HL-60 (cell line): ENCODE data around the gene RILP.
A peak's percentile ranks its signal among the peaks of the same experiment; 100 is the strongest.

Experiments
- DNase-seq, 2 experiments: peaks; one replicate each; pipeline ENCODE4 v3.0.0-alpha.2; 2010 to 2020; ENCODE audit warnings: low read depth in 1 of 2, low spot score in 1 of 2
- H3K27ac ChIP-seq: fragments of 250-450 bp; sonication (Bioruptor Pico); replicated peaks from 2 replicates; pipeline ENCODE4 v1.5.1; 2020; ENCODE audit warnings: mild to moderate bottlenecking, moderate library complexity
- H3K27me3 ChIP-seq: fragments of 250-450 bp; sonication (Bioruptor Pico); 2 replicates; pipeline ENCODE4 v1.5.1; 2021; ENCODE audit warnings: mild to moderate bottlenecking, moderate library complexity; ENCODE audit not compliant: insufficient read depth, poor library complexity, severe bottlenecking
- H3K4me3 ChIP-seq: replicated peaks from 2 replicates; pipeline ENCODE4 v1.5.1; 2011; ENCODE audit warnings: mild to moderate bottlenecking, control low read depth, low read length; ENCODE audit not compliant: insufficient read depth
- GABPA ChIP-seq: IDR thresholded peaks from 2 replicates; pipeline ENCODE4 v1.6.1; 2012; ENCODE audit warnings: low read depth
- POLR2AphosphoS5 ChIP-seq: IDR thresholded peaks from 2 replicates; pipeline ENCODE4 v1.6.1; 2012; ENCODE audit warnings: low read depth
- SPI1 ChIP-seq: IDR thresholded peaks from 2 replicates; pipeline ENCODE4 v1.6.1; 2012; ENCODE audit warnings: low read depth, mild to moderate bottlenecking, borderline replicate concordance
- TF ChIP-seq, protein P1 (sequence below): IDR thresholded peaks from one replicate; pipeline ENCODE4 v1.5.1; 2011; ENCODE audit warnings: low read length, control low read depth, inconsistent platforms; ENCODE audit not compliant: insufficient read depth
- TF ChIP-seq, protein P2 (sequence below): IDR thresholded peaks from 2 replicates; pipeline ENCODE4 v1.6.1; 2012; ENCODE audit warnings: low read depth; ENCODE audit not compliant: insufficient replicate concordance

RILP gene

DNA sequence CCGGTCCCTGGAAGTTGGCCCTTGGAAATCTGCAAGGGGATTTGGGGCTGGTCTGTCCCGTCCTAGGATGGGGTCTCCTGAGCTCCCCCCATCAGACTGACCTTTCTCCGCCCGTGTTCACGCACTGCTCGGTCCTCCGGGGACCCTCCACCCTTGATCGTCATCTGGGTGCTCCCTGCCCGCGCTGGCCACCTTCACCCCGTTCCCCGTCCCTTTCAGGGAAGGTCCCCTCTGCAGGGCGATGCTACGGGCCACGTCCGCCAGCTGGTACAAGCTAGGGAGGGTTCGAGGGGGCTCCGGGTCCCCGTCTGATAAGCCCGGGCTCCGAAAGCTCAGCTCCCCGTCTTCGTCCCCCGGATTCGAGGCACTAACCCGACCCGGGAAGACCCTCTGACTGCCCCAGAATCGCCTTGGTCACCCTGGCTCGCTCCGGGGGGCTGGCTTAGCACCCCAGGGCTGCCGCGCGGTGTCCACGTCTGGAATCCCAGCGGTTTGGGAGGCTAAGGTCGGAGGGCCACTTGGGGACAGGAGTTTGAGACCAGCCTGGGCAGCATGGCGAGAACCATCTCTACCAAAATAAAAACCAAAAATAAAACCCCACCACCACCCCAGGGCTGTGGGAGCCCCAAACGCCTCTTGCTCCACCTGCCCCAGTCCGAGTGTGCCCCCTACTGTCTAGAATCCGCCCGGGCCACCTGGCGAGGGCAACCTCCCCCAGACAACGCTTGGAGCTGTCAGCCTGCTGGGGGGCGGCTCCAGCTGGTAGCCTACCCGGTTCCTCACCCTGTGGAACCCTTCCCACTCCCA lies 20.0 kb downstream of the RILP start:
- DNase-seq, result peak in 1 of 2 experiments; percentile 66
- 0 out of 2 replicates have a peak overlapping the region, but pooled peaks have one; percentile 4 for H3K27ac ChIP-seq

DNA sequence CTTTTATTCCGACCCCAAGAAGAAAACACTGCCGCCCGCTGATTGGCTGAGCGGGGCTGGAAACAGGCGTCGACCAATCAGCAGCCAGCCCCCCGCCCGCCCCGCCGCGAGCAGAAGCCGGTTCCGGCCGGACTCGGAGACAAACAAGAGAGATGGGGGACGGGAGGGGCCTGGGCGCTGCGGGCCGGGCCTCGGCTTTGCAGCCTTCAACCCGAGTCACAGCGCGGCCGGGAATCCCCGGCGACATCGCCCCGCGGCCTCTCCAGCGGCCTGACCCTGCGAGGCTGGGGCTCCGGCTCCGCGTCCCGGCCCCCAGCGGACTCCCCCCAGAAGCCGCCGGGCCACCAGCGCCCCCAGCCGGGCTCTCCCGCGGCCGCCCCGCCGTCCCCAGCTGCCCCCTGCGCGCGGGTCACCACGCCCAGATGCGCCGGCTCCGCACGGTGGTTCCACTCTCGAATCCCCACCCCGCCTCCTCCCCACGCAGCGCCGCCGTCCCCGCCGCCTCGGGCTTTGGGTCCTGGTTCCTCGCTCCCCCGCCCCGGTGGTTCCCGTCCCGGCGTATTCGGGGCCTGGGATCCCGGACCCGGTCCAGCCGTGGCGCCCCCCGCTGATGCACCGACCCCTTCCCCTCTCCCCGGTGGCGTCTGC lies 20.7 kb downstream of the RILP start:
- H3K4me3 ChIP-seq, result peak overlapping the region; percentile 60

More for the DNA sequence above, 20.0 kb downstream of the RILP start:
- Histone ChIP-seq H3K27me3 (no peaks in the 10 kb centered on the region), H3K4me3 (peak overlapping the region; percentile 60)
- TF ChIP-seq, protein P1, sequence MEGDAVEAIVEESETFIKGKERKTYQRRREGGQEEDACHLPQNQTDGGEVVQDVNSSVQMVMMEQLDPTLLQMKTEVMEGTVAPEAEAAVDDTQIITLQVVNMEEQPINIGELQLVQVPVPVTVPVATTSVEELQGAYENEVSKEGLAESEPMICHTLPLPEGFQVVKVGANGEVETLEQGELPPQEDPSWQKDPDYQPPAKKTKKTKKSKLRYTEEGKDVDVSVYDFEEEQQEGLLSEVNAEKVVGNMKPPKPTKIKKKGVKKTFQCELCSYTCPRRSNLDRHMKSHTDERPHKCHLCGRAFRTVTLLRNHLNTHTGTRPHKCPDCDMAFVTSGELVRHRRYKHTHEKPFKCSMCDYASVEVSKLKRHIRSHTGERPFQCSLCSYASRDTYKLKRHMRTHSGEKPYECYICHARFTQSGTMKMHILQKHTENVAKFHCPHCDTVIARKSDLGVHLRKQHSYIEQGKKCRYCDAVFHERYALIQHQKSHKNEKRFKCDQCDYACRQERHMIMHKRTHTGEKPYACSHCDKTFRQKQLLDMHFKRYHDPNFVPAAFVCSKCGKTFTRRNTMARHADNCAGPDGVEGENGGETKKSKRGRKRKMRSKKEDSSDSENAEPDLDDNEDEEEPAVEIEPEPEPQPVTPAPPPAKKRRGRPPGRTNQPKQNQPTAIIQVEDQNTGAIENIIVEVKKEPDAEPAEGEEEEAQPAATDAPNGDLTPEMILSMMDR, result peak; percentile 20
- TF ChIP-seq GABPA (no peak), POLR2AphosphoS5 (no peak), SPI1 (no peak)
- TF ChIP-seq, protein P2, sequence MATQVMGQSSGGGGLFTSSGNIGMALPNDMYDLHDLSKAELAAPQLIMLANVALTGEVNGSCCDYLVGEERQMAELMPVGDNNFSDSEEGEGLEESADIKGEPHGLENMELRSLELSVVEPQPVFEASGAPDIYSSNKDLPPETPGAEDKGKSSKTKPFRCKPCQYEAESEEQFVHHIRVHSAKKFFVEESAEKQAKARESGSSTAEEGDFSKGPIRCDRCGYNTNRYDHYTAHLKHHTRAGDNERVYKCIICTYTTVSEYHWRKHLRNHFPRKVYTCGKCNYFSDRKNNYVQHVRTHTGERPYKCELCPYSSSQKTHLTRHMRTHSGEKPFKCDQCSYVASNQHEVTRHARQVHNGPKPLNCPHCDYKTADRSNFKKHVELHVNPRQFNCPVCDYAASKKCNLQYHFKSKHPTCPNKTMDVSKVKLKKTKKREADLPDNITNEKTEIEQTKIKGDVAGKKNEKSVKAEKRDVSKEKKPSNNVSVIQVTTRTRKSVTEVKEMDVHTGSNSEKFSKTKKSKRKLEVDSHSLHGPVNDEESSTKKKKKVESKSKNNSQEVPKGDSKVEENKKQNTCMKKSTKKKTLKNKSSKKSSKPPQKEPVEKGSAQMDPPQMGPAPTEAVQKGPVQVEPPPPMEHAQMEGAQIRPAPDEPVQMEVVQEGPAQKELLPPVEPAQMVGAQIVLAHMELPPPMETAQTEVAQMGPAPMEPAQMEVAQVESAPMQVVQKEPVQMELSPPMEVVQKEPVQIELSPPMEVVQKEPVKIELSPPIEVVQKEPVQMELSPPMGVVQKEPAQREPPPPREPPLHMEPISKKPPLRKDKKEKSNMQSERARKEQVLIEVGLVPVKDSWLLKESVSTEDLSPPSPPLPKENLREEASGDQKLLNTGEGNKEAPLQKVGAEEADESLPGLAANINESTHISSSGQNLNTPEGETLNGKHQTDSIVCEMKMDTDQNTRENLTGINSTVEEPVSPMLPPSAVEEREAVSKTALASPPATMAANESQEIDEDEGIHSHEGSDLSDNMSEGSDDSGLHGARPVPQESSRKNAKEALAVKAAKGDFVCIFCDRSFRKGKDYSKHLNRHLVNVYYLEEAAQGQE, result no peak

More for the DNA sequence above, 20.7 kb downstream of the RILP start:
- peak overlapping the region; percentile 72 for H3K27ac ChIP-seq
- TF ChIP-seq GABPA (no peak), POLR2AphosphoS5 (no peak), SPI1 (no peak)
- TF ChIP-seq, protein P2, result no peak
- TF ChIP-seq, protein P1, result no peak
- peak in 1 of 2 experiments; percentile 81 for DNase-seq
- no peaks in the 10 kb centered on the region for H3K27me3 ChIP-seq
